Measurements from ENCODE around the gene TSPAN3.

DNA sequence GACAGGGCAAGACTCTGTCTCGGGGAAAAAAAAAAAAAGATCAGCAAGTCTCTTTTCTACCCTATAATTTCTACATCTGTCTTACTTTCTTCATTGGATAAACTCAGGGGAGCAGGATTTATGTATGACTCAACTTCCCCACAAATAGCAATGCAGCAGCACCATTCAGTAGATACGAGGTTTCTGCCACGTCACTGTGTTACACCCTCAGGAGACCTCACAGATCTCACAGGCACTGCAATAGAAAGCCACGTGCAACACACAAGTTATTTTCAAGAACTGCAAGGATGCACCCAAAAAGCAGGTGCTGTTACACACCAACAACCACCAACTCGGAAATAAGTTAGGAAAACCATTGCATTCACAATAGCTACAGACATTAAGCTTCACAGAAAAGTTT, 30.2 kb downstream of the TSPAN3 start:
- TF ChIP-seq, protein P1, sequence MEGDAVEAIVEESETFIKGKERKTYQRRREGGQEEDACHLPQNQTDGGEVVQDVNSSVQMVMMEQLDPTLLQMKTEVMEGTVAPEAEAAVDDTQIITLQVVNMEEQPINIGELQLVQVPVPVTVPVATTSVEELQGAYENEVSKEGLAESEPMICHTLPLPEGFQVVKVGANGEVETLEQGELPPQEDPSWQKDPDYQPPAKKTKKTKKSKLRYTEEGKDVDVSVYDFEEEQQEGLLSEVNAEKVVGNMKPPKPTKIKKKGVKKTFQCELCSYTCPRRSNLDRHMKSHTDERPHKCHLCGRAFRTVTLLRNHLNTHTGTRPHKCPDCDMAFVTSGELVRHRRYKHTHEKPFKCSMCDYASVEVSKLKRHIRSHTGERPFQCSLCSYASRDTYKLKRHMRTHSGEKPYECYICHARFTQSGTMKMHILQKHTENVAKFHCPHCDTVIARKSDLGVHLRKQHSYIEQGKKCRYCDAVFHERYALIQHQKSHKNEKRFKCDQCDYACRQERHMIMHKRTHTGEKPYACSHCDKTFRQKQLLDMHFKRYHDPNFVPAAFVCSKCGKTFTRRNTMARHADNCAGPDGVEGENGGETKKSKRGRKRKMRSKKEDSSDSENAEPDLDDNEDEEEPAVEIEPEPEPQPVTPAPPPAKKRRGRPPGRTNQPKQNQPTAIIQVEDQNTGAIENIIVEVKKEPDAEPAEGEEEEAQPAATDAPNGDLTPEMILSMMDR (IDR thresholded peaks at IDR 0.05; ENCODE audit: insufficient read depth, low read length), result no peak
- TF ChIP-seq POLR2AphosphoS5 (IDR thresholded peaks at IDR 0.05; ENCODE audit: low read depth), result no peak
